ENCODE data around the gene PIK3C3.
A peak's percentile ranks its signal among the peaks of the same experiment; 100 is the strongest.
"Not testable (repeated sequence)": the region's sequence is repeated elsewhere in the genome, so short reads cannot be mapped to it uniquely, and the experiment has no call there.

The PIK3C3 gene

DNA sequence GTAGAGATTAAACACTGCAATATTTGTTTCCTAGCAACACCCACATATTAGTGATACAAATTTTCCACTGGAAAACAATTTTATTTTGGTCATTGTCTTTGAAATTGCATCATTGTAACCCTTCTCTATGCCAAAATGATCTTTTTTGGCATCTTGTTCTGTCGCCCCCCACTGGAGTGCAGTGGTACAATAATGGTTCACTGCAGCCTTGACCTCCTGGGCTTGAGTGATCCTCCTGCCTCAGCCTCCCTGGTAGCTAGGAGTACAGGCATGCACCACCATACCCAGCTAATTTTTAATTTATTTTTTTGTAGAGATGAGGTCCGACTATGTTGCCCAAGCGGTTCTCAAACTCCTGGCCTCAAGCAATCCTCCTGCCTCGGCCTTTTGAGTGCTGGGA lies 117.4 kb downstream of the PIK3C3 start:
- ATAC-seq (no peak), DNase-seq (no peak)

DNA sequence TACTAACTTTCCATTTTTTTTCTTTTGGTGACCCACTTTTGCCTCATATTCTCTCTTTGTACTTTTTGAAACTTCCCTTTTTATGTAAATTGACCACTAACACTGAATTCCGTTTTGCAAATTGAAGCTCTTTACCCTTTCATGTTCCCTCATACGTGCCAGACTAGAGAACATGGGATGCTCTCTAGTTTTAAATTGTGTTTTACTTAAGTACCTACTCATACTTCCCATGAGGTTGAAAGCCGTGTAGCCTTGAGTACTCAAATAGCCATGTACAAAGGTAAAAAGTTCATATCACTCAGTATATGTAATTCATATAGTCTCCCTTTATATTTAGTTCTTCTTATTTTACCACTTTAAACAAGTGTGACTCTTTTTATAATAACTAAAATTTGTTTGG lies 119.7 kb downstream of the PIK3C3 start:
- ATAC-seq = no peak
- no peak for DNase-seq

DNA sequence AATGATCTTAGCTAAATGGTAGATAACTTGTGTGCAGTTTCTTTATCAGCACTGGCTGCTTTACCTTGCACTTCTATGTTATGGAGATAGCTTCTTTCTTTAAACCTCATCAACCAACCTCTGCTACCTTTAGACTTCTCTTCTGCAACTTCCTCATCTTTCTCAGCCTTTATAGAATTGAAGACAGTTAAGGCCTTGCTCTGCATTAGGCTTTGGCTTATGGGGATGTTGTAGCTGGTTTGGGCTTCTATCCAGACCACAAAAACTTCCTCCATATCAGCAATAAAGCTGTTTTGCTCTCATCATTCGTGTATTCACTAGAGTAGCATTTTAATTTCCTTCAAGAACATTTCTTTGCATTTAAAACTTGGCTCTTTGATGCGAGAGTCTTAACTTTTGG lies 123.7 kb downstream of the PIK3C3 start:
- DNase-seq = no peak
- ATAC-seq = no peak

DNA sequence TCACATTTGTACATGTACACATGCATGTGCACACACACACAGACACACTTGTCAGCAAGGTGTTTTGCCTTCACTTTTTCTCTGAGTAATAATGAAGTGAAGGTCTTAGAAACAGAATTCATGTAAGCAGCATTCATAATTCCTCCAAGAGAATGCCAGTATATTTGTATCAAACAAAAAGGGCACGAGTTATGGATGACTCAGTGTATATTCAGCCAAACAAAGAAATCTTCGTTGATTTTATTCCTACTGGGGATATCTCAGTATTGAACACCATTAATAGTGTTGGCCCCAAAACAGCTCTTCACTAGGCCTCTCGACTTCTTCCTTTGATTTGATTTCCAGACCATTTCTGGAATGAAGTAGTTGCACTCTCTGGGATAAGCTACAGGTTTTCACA lies 125.3 kb downstream of the PIK3C3 start:
- DNase-seq = no peak

DNA sequence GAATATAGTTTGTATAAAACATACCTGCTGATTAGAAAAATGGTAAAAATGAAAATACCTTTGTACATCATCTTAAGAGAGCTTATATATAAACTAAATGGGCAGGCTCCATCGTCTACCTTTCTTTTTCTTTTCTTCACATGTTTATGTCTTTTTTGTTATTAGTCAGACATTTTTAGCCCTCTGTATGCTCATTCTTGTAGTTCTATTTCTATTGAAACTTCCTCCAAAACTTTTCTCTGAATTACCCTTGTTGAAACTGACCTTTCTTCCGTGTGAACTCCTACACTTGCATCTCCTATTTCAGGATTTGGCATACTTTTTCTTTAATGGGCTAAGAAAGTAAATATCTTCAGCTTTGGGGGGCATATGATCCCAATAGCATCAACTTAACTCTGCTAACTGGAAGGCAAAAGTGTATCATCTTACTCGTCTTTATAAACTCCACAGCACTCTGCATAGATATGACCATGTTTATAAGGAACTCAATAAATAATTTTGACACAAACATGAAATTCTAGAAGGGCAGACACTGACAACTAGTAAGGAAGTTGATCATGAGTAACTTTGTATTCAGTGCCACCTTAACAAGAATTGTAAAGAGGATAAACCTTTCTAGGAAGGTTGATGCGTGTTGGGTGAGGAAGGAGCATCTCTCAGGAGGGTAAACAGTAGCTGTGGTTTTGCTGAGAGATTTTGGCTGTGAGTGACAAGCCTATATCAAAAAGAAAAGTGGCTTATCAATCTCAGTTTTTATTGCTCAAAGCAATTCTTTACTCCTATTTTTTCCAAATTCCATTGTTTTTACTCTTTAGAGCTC lies 127.6 kb downstream of the PIK3C3 start:
- ATAC-seq = no peak

More for the DNA sequence above, 125.3 kb downstream of the PIK3C3 start:
- no peak for ATAC-seq

DNA sequence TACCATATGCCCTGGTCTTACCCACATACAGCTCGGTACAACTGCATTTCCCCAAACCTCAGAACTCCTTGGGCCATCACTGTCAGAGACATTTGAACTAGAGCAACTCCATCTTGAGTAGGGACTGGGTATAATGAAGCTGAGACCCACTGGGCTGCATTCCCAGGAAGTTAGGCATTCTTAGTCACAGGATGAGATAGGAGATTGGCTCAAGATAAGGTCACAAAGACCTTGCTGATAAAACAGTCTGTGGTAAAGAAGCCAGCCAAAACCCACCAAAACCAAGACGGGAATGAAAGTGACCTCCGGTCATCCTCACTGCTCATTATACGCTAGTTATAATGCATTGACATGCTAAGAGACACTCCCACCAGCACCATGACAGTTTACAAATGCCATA lies 131.3 kb downstream of the PIK3C3 start:
- ATAC-seq (no peak), DNase-seq (no peak)

More for the DNA sequence above, 127.6 kb downstream of the PIK3C3 start:
- DNase-seq = no peak

DNA sequence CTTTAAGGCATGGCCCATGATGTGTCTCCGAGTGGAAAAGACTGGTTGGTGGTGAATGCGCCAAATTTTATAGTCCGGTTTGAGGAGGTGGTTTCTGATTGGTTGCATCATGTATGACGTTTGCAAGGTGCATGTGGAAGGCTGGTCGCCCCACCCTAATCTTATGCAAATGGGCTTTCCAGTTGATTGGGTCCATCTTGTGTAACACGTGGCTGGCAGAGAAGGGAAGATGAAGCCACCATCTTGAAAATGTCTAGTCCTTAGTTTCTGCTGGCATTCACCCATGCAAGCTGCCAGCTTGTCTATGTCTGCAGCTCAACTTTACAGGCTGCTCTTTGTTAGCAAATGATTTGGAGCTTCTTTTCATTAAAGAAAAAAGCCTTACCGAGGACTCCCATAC lies 132.2 kb downstream of the PIK3C3 start:
- no peak for ATAC-seq

DNA sequence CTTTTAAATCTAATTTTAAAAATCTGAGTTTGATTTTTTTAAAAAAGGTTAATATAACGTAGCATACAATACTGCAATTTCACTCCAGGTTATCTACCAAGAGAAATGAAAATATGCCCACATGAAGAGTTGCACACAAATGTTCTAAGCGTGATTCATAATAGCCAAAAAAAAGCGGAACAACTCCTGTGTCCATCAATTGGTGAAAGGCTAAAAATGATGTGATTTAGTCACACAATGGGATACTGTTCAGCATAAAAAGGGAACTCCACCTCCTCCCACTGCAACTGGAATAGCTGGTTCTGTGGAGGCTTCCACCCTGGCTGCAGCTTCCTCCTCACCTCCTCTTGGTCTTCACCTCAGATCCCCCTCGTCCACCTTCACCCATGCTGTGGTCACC lies 132.8 kb downstream of the PIK3C3 start:
- DNase-seq (no peak), ATAC-seq (no peak)

More for the DNA sequence above, 132.2 kb downstream of the PIK3C3 start:
- DNase-seq = no peak

DNA sequence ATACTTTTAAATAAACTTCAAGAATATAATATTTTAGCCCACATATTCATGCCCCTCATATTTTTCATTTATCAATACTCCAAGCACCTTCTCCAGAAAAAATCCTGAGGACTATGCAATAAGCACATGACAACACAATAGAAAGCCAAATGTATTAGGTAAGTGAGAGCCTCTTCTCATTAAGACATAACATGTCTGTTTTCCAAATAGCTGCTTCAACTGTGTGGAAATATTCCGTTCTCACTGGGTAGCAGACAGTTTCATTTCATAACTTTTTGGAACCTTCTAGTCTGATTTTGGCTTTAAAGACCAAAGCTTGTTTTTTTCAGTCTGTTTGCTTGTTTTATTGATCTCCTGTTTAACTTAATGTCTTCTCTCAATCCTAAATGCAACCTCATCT lies 137.8 kb downstream of the PIK3C3 start:
- no peak for DNase-seq
- ATAC-seq = no peak

DNA sequence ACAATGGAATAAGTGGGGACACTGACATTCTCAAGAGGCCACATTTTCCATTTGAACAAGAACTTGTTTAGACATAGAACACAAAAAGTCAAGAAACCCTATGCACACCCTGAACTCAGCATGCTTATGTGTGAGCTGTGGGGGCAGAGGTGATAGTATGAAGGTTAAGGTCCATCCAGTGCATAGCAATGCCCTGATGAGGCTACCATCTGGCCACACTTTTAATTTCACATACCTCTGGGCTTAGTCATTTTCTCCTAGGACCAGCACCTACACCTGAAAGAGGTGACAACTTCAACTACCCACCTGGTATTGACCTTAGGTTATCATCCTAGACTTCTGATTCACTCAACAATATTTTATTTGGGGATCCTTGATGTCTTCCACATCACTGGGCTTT lies 139.8 kb downstream of the PIK3C3 start:
- ATAC-seq (no peak), DNase-seq (no peak)

DNA sequence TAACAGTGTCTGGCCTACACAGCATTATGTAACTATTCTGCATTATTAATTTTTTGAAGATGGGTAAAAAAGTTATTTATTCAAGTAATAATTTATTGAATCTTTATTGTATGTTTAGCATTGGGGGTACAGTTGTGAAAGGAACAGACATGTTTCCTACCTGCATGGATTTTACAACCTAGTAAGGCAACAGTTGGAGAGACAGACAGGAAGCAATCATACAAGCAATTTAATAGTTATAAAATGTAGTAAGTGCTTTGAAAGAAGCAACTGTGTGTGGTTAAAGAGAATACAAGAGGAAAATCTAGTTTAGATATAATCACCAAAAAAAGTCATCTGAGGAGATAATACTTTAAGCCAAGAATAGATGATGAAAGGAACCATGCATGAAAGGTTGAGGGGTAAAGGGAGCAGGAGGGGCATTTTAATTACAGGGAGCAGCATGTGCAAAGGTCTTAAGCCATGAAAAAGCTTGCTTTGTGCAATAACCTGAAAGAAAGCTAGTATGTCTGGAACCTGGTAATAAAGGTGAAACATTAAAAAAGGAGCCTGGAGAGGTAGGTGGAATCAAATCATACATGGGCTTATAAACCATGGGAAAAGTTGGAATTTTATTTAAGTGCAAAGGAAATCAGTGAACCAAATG lies 140.8 kb downstream of the PIK3C3 start:
- ATAC-seq (no peak), DNase-seq (no peak)

DNA sequence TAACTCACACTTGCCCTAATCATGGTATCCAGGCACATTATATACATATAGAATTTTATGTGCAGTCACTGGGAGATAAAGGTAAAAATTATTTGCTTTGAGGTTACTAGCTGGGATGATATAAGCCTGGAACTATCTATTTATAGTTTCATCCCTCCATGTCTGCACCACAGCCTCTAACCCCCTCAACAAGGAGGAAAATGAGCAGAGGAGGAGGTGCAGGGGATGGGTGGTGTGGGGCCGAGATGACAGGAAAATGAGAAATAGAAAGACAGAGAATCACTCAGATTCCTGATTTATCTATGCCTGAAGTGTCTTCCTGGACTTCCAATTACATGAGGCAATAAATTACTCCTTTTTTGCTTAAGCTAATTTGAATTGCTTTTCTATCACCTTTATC lies 145.2 kb downstream of the PIK3C3 start:
- DNase-seq (no peak), ATAC-seq (no peak)

DNA sequence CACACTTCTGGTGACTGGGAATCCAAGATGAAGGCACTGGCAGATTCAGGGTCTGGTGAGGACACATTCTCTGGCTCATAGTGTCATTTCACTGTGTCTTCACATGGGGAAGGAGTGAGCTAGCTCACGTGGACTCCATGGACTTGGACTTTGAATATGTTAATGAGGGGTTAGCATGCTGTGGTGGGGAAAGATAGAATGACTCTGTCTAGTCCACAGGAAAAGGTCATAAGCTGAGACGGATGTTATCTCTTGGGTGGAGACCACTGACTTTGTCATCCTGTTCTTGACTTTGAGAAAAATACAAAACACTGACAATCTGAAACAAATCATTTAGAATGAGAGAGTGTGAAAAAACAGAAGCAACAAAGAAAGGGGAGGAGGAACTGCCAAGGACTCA lies 145.9 kb downstream of the PIK3C3 start:
- peak; percentile 23 for ATAC-seq
- DNase-seq = no peak

DNA sequence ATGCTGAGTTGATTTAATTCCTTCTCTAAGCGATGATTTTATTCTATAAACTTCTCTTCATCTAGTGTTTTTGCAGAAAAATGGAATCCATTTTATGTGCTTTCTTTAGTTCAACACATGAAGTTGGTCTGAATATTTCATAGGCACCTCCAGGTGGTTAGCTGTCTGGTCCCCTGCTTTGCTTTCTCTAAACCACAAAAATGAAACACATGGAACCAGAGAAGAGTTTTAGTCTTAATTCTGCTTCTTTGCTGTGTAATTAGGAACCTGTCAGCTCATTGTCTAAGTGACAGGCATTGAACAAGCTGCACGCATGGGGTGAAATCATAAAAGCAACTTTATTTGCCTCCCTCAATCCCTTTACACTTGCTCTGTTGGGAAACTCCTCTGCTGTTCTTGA lies 150.4 kb downstream of the PIK3C3 start:
- DNase-seq = no peak

DNA sequence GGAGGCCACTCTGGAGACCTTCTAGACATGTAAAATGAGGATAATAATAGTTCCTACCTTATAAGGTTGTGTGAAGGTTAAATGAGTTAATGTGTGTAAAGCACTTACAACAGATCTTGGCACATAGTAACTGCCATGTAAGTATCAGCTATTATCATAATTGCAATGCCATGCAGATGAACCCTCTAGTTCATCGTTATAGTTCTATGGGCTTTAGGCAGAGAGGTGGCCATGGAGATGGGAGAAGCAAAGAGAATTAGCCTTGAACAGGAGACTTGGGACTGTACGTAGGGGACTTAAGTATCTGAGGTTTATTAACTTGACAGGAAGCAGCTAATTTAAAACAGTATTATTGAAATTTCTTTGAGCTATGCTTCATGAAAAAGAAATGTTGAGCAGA lies 151.8 kb downstream of the PIK3C3 start:
- ATAC-seq (no peak), DNase-seq (no peak)

More for the DNA sequence above, 150.4 kb downstream of the PIK3C3 start:
- ATAC-seq = no peak

DNA sequence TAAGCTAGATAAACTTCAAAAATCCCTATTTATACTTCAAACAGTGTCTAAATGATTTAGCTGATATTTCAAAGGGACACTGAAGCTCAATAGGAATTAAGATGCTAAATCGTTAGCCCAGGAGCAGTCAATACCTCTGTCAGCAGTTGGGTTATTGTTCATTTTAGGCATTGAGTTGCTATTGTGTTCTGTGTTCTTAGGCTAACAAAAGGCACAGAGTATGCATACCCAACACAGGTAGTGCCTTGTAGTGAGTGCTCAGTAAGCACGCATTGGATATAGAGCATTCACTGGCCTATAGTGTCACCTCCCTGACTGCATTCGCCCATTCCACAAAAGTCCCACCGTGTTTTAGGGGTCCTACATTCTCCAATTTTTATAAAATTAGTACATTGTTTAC lies 152.3 kb downstream of the PIK3C3 start:
- ATAC-seq = no peak
- DNase-seq = no peak

DNA sequence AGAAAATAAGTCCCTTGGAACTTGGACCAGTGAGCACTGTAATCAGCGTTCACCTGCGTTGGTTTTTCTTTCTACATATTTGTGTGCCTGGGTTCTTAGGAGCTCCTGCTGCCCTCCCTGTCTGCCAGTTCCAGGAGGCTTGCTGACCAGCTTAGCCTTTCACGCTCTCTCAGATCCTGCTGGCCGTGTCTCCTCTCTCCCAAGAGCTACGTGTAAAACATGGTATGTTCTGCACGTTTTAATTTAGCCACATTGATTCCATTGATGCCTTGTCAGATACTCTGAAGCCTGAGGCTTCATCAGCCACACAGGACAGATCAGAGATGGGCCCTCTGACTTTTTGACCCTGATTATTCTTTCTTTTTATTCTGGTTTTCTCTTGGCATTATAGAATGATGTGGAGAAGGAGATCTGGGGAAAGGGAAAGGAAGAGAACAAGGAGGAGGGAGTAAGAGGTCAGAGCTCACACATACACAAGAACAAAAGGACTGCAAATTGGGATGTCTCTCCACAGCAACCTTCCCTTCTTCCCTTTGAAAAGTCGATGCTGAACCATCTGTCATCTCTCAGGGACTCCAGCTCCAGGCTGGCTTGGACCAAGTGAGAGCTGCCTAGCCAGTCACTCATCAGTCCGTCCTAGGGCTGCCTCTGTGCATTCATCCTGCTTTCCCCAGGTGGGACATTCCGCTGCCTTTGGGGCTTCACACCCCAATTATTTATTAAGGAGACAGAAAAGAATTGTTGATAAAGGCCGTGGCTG lies 152.8 kb downstream of the PIK3C3 start:
- DNase-seq (no peak), ATAC-seq (no peak)

DNA sequence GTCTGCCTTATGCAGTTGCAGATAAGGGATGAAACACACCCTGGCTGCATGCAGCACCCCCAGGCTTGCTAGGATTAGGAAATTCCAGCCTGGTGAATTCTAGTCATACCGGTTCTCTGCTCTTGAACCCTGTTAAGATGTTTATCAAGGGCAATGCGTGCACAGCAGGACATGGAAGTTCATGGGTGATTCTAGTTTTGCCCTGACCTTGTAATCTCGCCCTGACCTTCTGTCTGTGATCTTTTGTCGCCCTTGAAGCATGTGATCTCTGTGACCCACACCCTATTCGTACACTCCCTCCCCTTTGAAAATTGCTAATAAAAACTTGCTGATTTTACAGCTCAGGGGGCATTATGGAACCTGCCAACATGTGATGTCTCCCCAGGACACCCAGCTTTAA lies 157.1 kb downstream of the PIK3C3 start:
- not testable (repeated sequence) for ATAC-seq, DNase-seq

DNA sequence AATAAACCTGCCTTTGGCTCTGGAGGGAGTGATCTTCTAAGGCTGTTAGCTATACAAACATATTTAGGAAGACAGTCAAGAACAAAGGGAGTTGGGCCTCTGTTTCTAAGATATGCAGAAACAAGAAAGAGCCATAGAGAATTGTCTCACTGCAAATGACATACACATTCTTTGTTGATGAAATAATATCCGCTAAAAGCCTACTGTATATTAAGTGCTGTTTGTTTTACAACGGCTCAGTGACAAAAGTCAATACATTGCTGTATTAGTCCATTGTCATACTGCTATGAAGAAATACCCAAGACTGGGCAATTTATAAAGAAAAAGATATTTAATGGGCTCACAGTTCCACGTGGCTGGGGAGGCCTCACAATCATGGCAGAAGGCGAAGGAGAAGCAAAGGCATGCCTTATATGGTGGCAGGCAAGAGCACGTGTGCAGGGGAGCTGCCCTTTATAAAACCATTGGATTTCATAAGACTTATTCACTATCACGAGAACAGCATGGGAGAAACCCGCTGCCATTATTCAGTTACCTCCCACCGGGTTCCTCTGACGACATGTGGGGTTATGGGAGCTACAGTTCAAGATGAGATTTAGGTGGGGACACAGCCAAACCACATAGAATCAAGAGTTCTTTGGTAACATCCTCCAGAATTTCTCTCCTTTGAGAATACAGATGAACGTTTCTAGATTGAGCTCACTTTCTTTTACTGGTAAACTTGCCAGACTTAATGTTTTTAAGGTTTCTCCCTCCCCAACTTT lies 157.8 kb downstream of the PIK3C3 start:
- DNase-seq = no peak
- ATAC-seq = no peak

DNA sequence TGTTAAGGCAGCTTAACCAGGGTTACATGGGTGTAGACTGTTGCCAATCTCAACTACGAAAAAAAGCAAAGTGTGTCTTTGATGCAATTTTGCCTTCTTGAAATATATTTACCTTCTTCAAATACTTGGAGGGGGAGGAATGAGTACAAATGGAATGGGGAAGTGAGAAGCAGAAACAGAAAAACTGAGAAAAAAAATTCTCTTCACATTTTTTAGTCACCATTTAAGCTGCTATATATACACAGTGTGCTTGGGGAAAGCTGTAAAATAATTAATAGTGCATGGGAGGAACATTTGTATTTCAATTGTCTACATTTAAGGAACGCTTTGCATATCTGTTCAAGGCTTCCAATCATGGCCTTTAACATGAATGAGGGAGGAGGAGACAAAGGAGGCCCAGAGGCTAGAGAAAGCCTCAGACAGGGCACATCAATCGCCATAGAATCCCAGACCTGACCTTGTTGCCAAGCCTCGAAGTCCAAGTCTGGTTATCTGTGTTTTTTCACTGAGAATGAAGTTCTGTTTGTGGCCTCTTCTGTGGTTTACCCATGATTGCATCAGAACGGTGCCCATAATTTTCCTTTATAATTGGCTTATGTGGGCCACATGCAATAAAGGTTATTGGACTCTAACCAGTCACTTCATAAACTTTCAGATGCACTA lies 158.6 kb downstream of the PIK3C3 start:
- ATAC-seq (no peak), DNase-seq (no peak)

DNA sequence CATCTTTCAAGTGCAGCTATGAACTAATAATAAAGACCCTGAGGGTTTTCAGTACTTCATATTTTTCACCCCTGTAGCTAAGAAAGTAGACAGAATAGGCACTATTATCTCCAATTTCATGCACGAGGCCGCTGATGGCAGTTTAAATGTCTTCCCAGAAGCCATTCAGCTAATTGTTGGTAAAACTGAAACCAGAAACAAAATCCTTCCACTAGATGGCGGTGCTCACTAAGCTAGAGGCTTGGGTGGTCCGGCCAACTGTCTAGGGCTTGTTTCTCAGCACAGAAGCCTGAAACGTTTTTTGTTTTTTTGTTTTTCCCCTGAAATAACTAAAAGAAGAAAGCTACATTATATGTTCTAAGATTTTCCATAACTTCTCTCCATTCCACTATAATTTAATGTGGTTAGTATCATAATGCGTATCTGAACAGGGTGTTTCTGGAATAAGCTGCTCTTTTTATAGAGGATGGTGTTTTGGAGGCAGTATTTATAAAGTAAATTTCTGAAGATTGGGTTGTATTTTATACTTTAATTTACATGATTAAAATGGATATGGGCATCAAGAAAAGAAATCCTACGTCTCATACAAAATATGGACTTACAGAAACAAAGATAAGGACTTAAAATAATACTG lies 159.4 kb downstream of the PIK3C3 start:
- peak; percentile 85 for ATAC-seq
- peak; percentile 60 for DNase-seq

Measured in stimulated activated naive CD8-positive, alpha-beta T cell treated with anti-CD3 and anti-CD28 coated beads, Interleukin-15, Interleukin-2, amounts not matched to agents 100 U/mL and 50 U/mL, for 24 hours (primary cell).